ENCODE results near the gene ELOA. TPM values are rescaled to one million over a fixed set of nuclear protein-coding genes. Genes with fewer than 3 reads are reported as not detected.
"Not testable (repeated sequence)": the region's sequence is repeated elsewhere in the genome, so short reads cannot be mapped to it uniquely, and the experiment has no call there.

Gene ELOA
- total RNA-seq, 2 experiments from 2014 or later, result 21.8 to 22.6 TPM

GRCh38 chr1:23772049-23772853 lies 29.0 kb downstream of the ELOA start:
- no peak overlapping the region for H3K27ac Mint-ChIP-seq
- H3K4me3 Mint-ChIP-seq, result no peak overlapping the region
- H3K4me1 Mint-ChIP-seq (ENCODE audit: low read depth), result peaks cover 31% of the 10 kb centered on the region
- DNase-seq, result peak; percentile 95
- intact Hi-C loops (cut with micrococcal nuclease), result loop anchor here (1.0 kb wide), 2 partner anchors 96 to 144 kb away; partner anchors contain the start of gene FUCA1
- H3K36me3 Mint-ChIP-seq (ENCODE audit: low read depth), result peaks cover 1% of the 10 kb centered on the region
- no peaks in the 10 kb centered on the region for H3K27me3 Mint-ChIP-seq (ENCODE audit: low read depth)
- CTCF ChIA-PET, result interaction anchor here (0.6 to 2.7 kb wide), 37 partner anchors 8 to 1144 kb away, joined by 3 to 23 read pairs (median 4); partner anchors contain the start of genes CNR2, ELOA, GALE and HMGCL
- H3K9me3 Mint-ChIP-seq, result no peaks in the 10 kb centered on the region

DNA sequence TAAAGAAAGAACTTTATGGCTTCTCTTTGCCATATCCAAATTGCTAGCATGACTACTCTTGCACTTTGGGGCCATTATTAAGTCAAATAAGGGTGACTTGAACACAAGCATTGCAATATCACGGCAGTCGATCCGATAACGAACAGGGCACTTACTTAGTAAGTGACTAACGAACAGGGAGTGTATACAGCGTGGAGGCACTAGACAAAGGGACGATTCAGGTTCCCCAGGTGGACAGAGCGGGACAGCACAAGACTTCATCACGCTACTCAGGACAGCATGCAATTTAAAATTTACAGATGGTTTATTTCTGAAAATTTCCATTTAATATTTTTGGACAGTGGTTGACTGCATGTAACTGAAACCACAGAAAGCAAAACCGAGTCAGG lies 29.6 kb downstream of the ELOA start:
- Mint-ChIP-seq H3K36me3 (ENCODE audit: low read depth) (peaks cover 1% of the 10 kb centered on the region), H3K4me1 (ENCODE audit: low read depth) (peaks cover 33% of the 10 kb centered on the region), H3K9me3 (no peaks in the 10 kb centered on the region), H3K27me3 (ENCODE audit: low read depth) (no peaks in the 10 kb centered on the region), H3K27ac (no peak overlapping the region), H3K4me3 (no peak overlapping the region)
- CTCF ChIA-PET, result no interaction called here
- DNase-seq, result no peak
- intact Hi-C loops (cut with micrococcal nuclease), result loop anchor here (1.0 kb wide), 2 partner anchors 95 to 143 kb away; partner anchors contain the start of gene FUCA1

- peak overlapping the region; percentile 30 for H3K27ac Mint-ChIP-seq
- peaks cover 1% of the 10 kb centered on the region for H3K36me3 Mint-ChIP-seq (ENCODE audit: low read depth)
- peaks cover 38% of the 10 kb centered on the region for H3K4me1 Mint-ChIP-seq (ENCODE audit: low read depth)
- CTCF ChIA-PET, result interaction anchor here (0.6 to 2.0 kb wide), 6 partner anchors 10 to 142 kb away, joined by 3 to 9 read pairs (median 4); no protein-coding TSS in a partner anchor
- no peak overlapping the region for H3K4me3 Mint-ChIP-seq
- DNase-seq, result no peak
- H3K9me3 Mint-ChIP-seq, result no peaks in the 10 kb centered on the region
- intact Hi-C loops (cut with micrococcal nuclease), result no loop called here
- no peaks in the 10 kb centered on the region for H3K27me3 Mint-ChIP-seq (ENCODE audit: low read depth)
Observed at GRCh38 chr1:23774174-23774880, 31.1 kb downstream of the ELOA start.

GRCh38 chr1:23776217-23776616 lies 32.9 kb downstream of the ELOA start:
- Mint-ChIP-seq H3K4me3 (no peak overlapping the region), H3K4me1 (ENCODE audit: low read depth) (peaks cover 51% of the 10 kb centered on the region), H3K36me3 (ENCODE audit: low read depth) (peaks cover 7% of the 10 kb centered on the region), H3K27ac (no peak overlapping the region), H3K27me3 (ENCODE audit: low read depth) (no peaks in the 10 kb centered on the region), H3K9me3 (no peaks in the 10 kb centered on the region)
- CTCF ChIA-PET, result interaction anchor here (0.6 to 2.0 kb wide), 4 partner anchors 9 to 140 kb away, joined by 3 to 9 read pairs (median 5); partner anchors contain the start of gene RPL11
- intact Hi-C loops (cut with micrococcal nuclease), result no loop called here
- DNase-seq, result no peak

- Mint-ChIP-seq H3K36me3 (ENCODE audit: low read depth) (peaks cover 14% of the 10 kb centered on the region), H3K27ac (peak within 1 kb of the TSS; percentile 88), H3K27me3 (ENCODE audit: low read depth) (no peaks in the 10 kb centered on the region), H3K9me3 (no peaks in the 10 kb centered on the region), H3K4me1 (ENCODE audit: low read depth) (peaks cover 50% of the 10 kb centered on the region), H3K4me3 (peak within 1 kb of the TSS; percentile 86)
- CTCF ChIA-PET, result interaction anchor here (0.6 to 1.8 kb wide), 4 partner anchors 33 to 186 kb away, joined by 3 to 5 read pairs (median 3); partner anchors contain the start of gene RPL11
- DNase-seq, result peak; percentile 81
- intact Hi-C loops (cut with micrococcal nuclease), result loop anchor here (1.0 to 2.0 kb wide), 5 partner anchors 13 to 181 kb away; partner anchors contain the start of genes GALE, HMGCL, LYPLA2 and PNRC2
Observed at GRCh38 chr1:23777979-23778814, 34.9 kb downstream of the ELOA start, which contains the start of gene PITHD1. PITHD1 (plus strand) TSS chr1:23778418; CDS start chr1:23778516, 98 bp downstream.

DNA sequence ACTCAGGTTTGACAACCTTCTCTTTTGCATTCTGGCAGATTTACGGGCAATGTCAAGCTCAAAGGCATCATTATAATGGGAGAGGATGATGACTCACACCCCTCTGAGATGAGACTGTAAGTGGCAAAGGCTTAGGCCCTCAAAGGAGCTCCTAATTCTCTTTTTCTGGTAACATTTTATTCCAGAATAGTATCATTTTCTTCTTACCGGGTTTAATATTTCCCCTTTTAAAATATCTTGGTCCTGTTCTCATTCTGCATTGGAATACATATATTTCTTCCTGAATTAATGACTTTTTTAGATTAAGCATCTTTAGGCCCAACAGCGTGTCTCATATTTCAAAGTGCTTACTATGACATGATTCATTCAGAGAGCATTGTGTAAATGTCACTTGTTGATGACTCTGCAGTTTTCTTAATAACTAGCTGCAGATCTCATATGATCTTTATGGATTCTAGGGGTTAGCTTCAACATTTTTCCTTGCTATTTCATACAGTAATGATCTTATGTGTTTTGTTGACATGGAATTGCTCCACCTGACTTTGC lies 36.6 kb downstream of the ELOA start:
- H3K4me1 Mint-ChIP-seq (ENCODE audit: low read depth), result peaks cover 41% of the 10 kb centered on the region
- H3K36me3 Mint-ChIP-seq (ENCODE audit: low read depth), result peaks cover 15% of the 10 kb centered on the region
- DNase-seq, result no peak
- peak overlapping the region; percentile 86 for H3K4me3 Mint-ChIP-seq
- peak overlapping the region; percentile 67 for H3K27ac Mint-ChIP-seq
- H3K9me3 Mint-ChIP-seq, result no peaks in the 10 kb centered on the region
- no peaks in the 10 kb centered on the region for H3K27me3 Mint-ChIP-seq (ENCODE audit: low read depth)
- CTCF ChIA-PET, result interaction anchor here (1.0 to 3.8 kb wide), 4 partner anchors 9 to 140 kb away, joined by 4 to 19 read pairs (median 6); no protein-coding TSS in a partner anchor
- intact Hi-C loops (cut with micrococcal nuclease), result loop anchor here (2.0 kb wide), 2 partner anchors 35 to 45 kb away; partner anchors contain the start of gene HMGCL

- DNase-seq; intact Hi-C loops (cut with micrococcal nuclease); H3K27ac Mint-ChIP-seq; H3K9me3 Mint-ChIP-seq; H3K4me3 Mint-ChIP-seq; H3K27me3 Mint-ChIP-seq (ENCODE audit: low read depth): not testable (repeated sequence)
- Mint-ChIP-seq H3K36me3 (ENCODE audit: low read depth) (peaks cover 36% of the 10 kb centered on the region), H3K4me1 (ENCODE audit: low read depth) (peaks cover 24% of the 10 kb centered on the region)
- CTCF ChIA-PET, result interaction anchor here (0.6 kb wide), 1 partner anchor 52 kb away, joined by 4 read pairs; no protein-coding TSS in a partner anchor
Observed at GRCh38 chr1:23783141-23783540, 39.9 kb downstream of the ELOA start.

- intact Hi-C loops (cut with micrococcal nuclease), result no loop called here
- H3K36me3 Mint-ChIP-seq (ENCODE audit: low read depth), result peaks cover 39% of the 10 kb centered on the region
- H3K4me3 Mint-ChIP-seq, result no peak overlapping the region
- no peaks in the 10 kb centered on the region for H3K9me3 Mint-ChIP-seq
- no peak for DNase-seq
- H3K27ac Mint-ChIP-seq, result no peak overlapping the region
- CTCF ChIA-PET, result interaction anchor here (0.7 to 1.2 kb wide), 2 partner anchors 10 to 79 kb away, joined by 3 to 6 read pairs; no protein-coding TSS in a partner anchor
- peaks cover 14% of the 10 kb centered on the region for H3K4me1 Mint-ChIP-seq (ENCODE audit: low read depth)
- H3K27me3 Mint-ChIP-seq (ENCODE audit: low read depth), result no peaks in the 10 kb centered on the region
Observed at GRCh38 chr1:23784846-23785245, 41.6 kb downstream of the ELOA start.

GRCh38 chr1:23787701-23788100 lies 44.4 kb downstream of the ELOA start:
- no peaks in the 10 kb centered on the region for H3K9me3 Mint-ChIP-seq
- H3K4me3 Mint-ChIP-seq, result no peak overlapping the region
- H3K27ac Mint-ChIP-seq, result no peak overlapping the region
- peaks cover 22% of the 10 kb centered on the region for H3K4me1 Mint-ChIP-seq (ENCODE audit: low read depth)
- CTCF ChIA-PET, result interaction anchor here (0.6 to 1.3 kb wide), 4 partner anchors 14 to 129 kb away, joined by 3 read pairs; no protein-coding TSS in a partner anchor
- no peaks in the 10 kb centered on the region for H3K27me3 Mint-ChIP-seq (ENCODE audit: low read depth)
- DNase-seq, result no peak
- peaks cover 28% of the 10 kb centered on the region for H3K36me3 Mint-ChIP-seq (ENCODE audit: low read depth)
- intact Hi-C loops (cut with micrococcal nuclease), result no loop called here

DNA sequence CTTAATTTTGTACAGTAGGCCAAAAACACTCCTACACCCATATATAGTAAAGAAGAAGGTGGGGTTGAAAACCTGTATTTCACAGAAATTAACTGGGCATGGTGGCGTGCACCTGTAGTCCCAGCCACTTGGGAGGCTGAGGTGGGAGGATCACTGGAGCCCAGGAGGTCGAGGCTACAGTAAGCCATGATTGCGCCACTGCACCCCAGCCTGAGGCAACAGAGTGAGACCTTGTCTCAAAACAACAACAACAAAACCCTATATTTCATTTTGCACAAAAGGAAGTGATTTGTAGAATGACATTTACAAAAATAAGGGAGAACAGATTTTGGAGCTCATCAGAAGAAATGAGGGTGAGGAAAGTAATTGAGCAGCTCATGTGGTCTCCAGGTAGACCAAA lies 45.4 kb downstream of the ELOA start:
- no peaks in the 10 kb centered on the region for H3K9me3 Mint-ChIP-seq
- H3K4me3 Mint-ChIP-seq, result no peak overlapping the region
- no peak overlapping the region for H3K27ac Mint-ChIP-seq
- peaks cover 28% of the 10 kb centered on the region for H3K36me3 Mint-ChIP-seq (ENCODE audit: low read depth)
- no peaks in the 10 kb centered on the region for H3K27me3 Mint-ChIP-seq (ENCODE audit: low read depth)
- peaks cover 25% of the 10 kb centered on the region for H3K4me1 Mint-ChIP-seq (ENCODE audit: low read depth)
- intact Hi-C loops (cut with micrococcal nuclease), result no loop called here
- no peak for DNase-seq
- CTCF ChIA-PET, result interaction anchor here (1.3 to 4.0 kb wide), 2 partner anchors 22 to 30 kb away, joined by 3 to 15 read pairs; no protein-coding TSS in a partner anchor
